GM21515 (cell line): Measurements from ENCODE around the gene FLVCR1.
"Not testable (repeated sequence)": the region's sequence is repeated elsewhere in the genome, so short reads cannot be mapped to it uniquely, and the experiment has no call there.

Experiments
- ATAC-seq: cut with Tn5 transposase; IDR thresholded peaks from one replicate; pipeline ENCODE4 v1.9.1; 2021; ENCODE audit not compliant: unreplicated experiment

The FLVCR1 gene

GRCh38 chr1:212860713-212861581 is 2.9 kb downstream of the FLVCR1 start:
- ATAC-seq, result no peak

DNA sequence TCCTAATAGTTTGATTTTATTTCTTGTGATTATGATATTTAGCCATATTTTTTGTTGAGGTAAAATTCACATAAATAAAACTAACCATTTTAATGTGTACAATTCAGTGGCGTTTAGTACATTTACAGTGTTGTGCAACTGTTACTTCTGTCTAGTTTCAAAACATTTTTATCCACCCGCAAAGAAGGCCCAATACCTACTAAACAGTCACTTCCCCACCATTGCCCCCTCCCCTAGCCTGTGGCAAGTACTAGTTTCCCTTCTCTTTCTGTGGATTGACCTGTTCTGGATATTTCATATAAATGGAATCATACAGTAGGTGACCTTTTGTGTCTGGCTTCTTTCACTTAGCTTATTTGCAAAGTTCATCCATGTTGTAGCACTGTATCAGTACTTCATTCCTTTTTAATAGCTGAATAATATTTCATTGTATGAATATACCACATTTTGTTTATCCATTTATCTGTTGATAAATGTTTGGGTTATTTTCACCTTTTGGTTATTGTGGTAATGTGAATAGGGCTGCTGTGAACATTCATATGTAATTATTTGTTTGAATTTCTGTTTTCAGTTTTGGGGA is 4.1 kb downstream of the FLVCR1 start:
- no peak for ATAC-seq

DNA sequence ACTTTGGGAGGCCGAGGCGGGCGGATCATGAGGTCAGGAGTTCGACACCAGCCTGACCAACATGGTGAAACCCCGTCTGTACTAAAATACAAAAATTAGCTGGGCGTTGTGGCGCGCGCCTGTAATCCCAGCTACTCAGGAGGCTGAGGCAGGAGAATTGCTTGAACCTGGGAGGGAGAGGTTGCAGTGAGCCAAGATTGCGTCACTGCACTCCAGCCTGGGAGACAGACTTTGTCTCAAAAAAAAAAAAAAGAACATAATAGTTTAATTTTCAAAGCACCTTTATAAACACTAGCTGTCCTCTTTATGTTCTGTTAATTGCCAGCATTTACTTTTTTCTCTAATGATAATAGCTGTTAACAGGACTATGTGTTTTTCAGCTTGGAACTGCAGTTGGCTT is 5.3 kb downstream of the FLVCR1 start:
- ATAC-seq, result not testable (repeated sequence)

DNA sequence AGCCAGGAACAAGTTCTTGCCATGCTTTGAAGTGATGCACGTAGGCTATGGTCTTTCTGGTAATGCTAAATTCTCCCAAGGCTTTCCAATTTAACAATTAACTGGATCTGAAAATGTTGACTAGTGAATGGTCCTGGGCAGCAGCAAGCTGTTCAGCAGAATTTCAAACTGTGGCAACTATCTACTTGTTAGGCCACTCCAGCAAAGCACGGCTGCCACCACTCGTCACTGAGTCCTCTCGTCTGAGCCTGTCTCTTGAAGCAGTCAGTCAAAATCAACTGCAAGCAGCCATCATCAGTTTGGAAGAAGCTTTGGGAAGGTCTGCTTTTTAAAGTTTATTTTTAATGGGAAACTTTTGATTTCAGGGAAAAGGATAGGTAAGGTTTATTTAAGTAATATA is 6.1 kb downstream of the FLVCR1 start:
- no peak for ATAC-seq

- ATAC-seq, result no peak
Measured at GRCh38 chr1:212867192-212867591, 9.1 kb downstream of the FLVCR1 start.

DNA sequence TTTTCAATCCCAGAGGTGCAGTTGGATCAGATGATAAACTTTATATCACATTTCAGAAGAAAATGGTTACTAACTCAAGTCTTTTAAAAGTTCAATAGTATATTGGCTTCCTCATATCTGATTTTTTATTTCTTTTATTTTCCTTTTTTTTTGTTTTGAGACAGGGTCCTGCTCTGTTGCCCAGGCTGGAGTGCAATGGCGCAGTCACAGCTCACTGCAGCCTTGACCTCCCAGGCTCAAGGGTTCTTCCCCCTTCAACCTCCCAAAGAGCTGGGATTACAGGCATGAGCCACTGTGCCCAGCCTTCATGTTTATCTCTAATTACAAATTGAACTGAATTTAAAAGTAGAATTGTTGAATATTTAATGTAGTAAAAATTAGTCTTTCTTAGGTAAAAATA is 13.9 kb downstream of the FLVCR1 start:
- ATAC-seq, result no peak

- peak; percentile 72 for ATAC-seq
Measured at GRCh38 chr1:212873518-212873917, 15.4 kb downstream of the FLVCR1 start.

- ATAC-seq, result no peak
Measured at GRCh38 chr1:212878418-212878817, 20.3 kb downstream of the FLVCR1 start.

- no peak for ATAC-seq
Measured at GRCh38 chr1:212879947-212880690, 22.0 kb downstream of the FLVCR1 start.

DNA sequence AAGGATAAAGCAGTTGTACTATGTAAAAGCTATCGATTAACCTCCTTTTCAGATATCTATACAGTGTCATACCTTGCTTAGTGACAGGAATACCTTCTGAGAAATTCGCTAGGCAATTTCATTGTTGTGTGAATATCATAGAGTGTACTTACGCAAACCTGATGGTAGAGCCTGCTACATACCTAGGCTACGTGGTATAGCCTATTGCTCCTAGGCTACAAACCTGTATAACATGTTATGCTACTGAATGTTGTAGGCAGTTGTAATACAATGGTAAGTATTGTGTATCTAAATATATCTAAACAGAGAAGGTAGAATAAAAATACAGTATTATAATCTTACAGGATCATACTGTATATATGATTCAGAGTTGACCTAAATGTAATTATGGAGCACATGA is 26.5 kb downstream of the FLVCR1 start:
- no peak for ATAC-seq

DNA sequence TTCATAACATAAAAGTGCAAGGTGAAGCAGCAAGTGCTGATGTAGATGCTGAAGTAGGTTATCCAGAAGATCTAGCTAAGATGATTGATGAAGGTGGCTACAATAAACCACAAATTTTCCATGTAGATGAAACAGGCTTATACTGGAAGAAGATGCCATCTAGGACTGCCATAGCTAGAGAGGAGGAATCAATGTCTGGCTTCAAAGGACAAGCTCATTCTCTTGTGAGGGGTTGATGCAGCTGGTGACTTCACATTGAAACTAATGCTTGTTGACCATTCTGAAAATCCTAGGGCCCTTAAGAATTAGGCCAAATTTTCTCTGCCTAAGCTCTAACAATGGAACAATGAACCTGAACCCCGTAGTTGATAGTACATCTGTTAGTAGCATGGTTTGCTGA is 34.0 kb downstream of the FLVCR1 start:
- no peak for ATAC-seq

- no peak for ATAC-seq
Measured at GRCh38 chr1:212899845-212900244, 41.8 kb downstream of the FLVCR1 start.

DNA sequence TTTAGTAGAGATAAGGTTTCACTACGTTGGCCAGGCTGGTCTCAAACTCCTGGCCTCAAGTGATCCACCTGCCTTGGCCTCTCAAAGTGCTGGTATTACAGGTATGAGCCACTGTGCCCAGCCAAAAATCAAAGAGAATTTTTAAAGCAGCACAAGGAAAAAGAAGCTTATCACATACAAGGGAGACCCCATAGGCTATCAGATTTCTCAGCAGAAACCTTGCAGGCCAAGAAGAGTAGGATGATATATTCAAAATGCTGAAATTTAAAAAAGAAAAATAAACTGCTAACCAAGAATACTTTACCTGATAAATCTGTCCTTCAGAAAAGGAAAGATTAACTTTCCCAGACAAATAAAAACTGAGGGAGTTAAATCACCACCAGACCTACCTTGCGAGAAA is 43.2 kb downstream of the FLVCR1 start:
- no peak for ATAC-seq

- ATAC-seq, result no peak
Measured at GRCh38 chr1:212902054-212902453, 44.0 kb downstream of the FLVCR1 start.

- no peak for ATAC-seq
Measured at GRCh38 chr1:212903664-212904063, 45.6 kb downstream of the FLVCR1 start.

DNA sequence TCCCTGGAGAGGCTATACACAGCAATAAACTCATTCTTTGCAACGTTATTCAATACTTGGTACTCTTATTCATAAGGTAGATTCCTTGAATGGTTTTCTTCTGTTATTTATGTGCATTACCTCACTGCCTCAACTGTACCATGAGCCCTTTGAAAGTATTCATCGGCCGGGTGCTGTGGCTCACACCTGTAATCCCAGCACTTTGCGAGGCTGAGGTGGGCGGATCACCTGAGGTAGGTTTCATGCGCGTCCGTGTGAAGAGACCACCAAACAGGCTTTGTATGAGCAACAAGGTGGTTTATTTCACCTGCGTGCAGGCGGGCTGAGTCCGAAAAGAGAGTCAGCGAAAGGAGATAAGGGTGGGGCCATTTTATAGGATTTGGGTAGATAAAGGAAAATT is 50.0 kb downstream of the FLVCR1 start:
- not testable (repeated sequence) for ATAC-seq

- ATAC-seq, result no peak
Measured at GRCh38 chr1:212908971-212909370, 50.9 kb downstream of the FLVCR1 start.

DNA sequence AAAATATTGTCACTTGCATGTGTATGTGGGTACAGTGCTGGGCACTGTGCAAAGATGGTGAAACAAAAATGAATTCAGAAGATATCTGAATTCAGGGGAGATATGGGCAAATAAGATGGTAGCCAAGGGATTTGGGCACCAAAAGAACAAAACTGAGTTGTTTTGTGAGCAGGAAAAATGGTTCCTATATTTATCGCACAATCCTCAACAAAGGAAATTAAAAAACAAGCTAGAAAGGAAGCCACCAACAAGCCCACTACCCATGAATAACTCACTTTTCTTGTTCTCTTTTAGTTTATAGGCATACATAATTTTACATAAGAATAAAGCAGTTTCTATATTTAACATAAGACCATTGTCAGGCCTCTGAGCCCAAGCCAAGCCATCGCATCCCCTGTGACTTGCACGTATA is 51.6 kb downstream of the FLVCR1 start:
- ATAC-seq, result no peak

- not testable (repeated sequence) for ATAC-seq
Measured at GRCh38 chr1:212910213-212910612, 52.1 kb downstream of the FLVCR1 start.

GRCh38 chr1:212913638-212914037 is 55.6 kb downstream of the FLVCR1 start:
- not testable (repeated sequence) for ATAC-seq

DNA sequence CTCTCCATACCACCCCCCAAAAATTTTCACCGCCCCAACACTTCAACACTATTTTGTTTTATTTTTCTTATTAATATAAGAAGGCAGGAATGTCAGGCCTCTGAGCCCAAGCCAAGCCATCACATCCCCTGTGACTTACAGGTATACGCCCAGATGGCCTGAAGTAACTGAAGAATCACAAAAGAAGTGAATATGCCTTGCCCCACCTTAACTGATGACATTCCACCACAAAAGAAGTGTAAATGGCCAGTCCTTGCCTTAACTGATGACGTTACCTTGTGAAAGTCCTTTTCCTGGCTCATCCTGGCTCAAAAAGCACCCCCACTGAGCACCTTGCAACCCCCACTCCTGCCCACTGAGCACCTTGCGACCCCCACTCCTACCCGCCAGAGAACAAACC is 56.0 kb downstream of the FLVCR1 start:
- not testable (repeated sequence) for ATAC-seq

DNA sequence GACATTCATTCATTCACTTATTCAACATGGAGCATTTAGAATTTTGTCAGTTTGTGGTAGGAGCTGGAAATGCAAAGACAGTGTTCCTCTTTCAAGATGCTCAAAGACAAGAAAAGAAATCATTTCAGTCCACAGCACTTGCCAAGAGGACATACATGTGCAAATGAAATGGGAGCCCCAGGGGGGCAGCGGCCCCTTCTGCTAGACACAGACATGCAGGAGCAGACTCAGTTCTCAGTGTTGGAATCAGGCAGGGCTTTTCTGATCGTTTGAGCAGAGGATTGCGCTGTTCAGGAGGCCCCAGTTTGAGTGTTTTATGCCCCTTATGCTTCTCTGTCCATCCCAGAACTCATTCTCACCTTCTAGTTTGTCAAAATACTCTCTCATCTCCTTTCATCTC is 56.7 kb downstream of the FLVCR1 start:
- no peak for ATAC-seq
